ENCODE data around the gene NOTCH1. TPM values are rescaled to one million over a fixed set of nuclear protein-coding genes. Genes with fewer than 3 reads are reported as not detected.

NOTCH1 gene
- total RNA-seq, 1 donor from 2014 or later = 284 TPM

Other genes with a start within 250 kb of the NOTCH1 start
- not detected in 2 replicates for gene CCDC187, start 242.0 kb downstream of the NOTCH1 start, total RNA-seq
- gene GPSM1, start 218.5 kb downstream of the NOTCH1 start, total RNA-seq = 41.9 and 45.0 TPM in 2 replicates
- 33.6 and 50.4 TPM in 2 replicates for gene DNLZ, start 182.3 kb downstream of the NOTCH1 start, total RNA-seq
- 0.15 and 0.23 TPM in 2 replicates for gene CARD9, start 172.4 kb downstream of the NOTCH1 start, total RNA-seq
- gene SNAPC4, start 145.9 kb downstream of the NOTCH1 start, total RNA-seq = 12.7 and 20.6 TPM in 2 replicates
- gene ENTR1, start 135.4 kb downstream of the NOTCH1 start, total RNA-seq = 41.7 and 53.0 TPM in 2 replicates
- 48.2 and 55.5 TPM in 2 replicates for gene PMPCA, start 135.4 kb downstream of the NOTCH1 start, total RNA-seq
- gene INPP5E, start 106.2 kb downstream of the NOTCH1 start, total RNA-seq = 17.9 and 24.3 TPM in 2 replicates
- gene SEC16A, start 63.0 kb downstream of the NOTCH1 start, total RNA-seq = 71.7 and 117 TPM in 2 replicates
- 712 and 917 TPM in 2 replicates for gene EGFL7, start 116.9 kb upstream of the NOTCH1 start, total RNA-seq
- 43.2 and 50.2 TPM in 2 replicates for gene AGPAT2, start 141.4 kb upstream of the NOTCH1 start, total RNA-seq
- gene DIPK1B, start 166.5 kb upstream of the NOTCH1 start, total RNA-seq = 153 and 247 TPM in 2 replicates
- gene LCN10, start 196.9 kb upstream of the NOTCH1 start, total RNA-seq = not detected in 2 replicates
- gene LCN6, start 202.5 kb upstream of the NOTCH1 start, total RNA-seq = not detected in 2 replicates
- gene LCN8, start 212.2 kb upstream of the NOTCH1 start, total RNA-seq = not detected in 2 replicates
- gene LCN15, start 218.5 kb upstream of the NOTCH1 start, total RNA-seq = 0.29 TPM in 1 of 2 replicates, not detected in the other
- 69.7 and 113 TPM in 2 replicates for gene TMEM141, start 245.3 kb upstream of the NOTCH1 start, total RNA-seq